NCI-H446 treated with DMSO at 0.1 percent for 48 hours (cell line): ENCODE results near the gene FAM180A.
"Not testable (repeated sequence)": the region's sequence is repeated elsewhere in the genome, so short reads cannot be mapped to it uniquely, and the experiment has no call there.

Experiments used
- DNase-seq: peaks from one replicate; lab custom pipeline; 2025; lab: John Stamatoyannopoulos, UW

Gene FAM180A

GRCh38 chr7:135713836-135714470 is 34.7 kb downstream of the FAM180A start:
- DNase-seq = no peak

GRCh38 chr7:135712796-135713195 is 35.8 kb downstream of the FAM180A start:
- DNase-seq = no peak

- DNase-seq = peak; percentile 14
These were observed 36.3 kb downstream of the FAM180A start for GRCh38 chr7:135712182-135712782.

- no peak for DNase-seq
These were observed 37.5 kb downstream of the FAM180A start for GRCh38 chr7:135711139-135711469.

DNA sequence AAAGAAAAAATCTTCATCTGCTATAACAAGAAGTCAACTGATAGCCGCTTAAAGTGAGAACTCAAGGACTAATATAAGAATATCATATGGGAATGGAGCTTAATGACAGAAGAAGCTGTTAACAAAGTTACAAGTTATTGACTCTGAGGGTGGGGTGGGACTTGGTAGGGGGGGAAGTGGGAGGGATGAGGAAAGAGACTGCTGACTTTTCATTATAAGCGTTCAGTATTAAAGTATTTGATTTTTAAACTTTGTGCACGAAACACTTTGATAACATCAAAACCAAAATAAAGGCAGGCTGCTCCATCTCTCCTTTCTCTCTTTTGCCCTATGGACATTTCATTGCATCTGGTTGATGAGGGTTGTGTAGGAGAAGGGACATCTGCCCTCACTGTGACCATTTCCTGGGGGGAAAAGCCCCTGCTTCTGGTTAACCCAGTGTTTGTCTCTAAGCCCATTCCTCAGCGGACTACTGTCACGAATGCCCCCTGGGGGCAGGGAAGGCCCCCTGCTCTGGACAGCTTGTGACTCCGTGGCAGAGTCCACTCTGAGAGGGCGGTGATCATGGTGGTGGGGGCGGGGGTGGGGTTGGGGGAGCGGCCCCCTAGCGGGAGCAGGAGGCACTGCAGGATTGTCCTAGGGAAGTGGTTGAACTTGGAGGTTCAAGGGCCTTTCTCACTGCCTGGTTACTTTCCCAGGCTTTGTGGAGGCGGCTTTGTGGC is 38.0 kb downstream of the FAM180A start:
- DNase-seq = no peak

GRCh38 chr7:135709508-135709907 is 39.1 kb downstream of the FAM180A start:
- no peak for DNase-seq

DNA sequence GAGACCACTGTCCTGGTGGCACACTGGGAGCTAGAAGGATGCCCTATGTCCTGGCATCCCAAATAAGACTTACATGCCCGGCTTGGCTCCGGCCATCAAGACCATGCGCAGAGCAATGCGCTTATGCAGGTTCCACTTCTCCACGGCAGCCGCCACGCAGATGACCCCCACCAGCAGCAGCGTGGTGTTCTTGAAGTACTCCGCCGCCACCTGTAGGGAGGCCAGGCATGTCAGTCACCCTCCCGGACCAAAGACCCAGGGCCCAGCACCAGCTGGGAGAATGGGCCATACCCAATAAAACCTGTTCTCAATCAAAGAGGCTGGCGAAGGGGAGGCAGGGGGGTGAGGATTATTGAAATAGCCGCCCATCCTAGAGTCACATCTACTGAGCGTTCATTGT is 40.6 kb downstream of the FAM180A start:
- DNase-seq = no peak

DNA sequence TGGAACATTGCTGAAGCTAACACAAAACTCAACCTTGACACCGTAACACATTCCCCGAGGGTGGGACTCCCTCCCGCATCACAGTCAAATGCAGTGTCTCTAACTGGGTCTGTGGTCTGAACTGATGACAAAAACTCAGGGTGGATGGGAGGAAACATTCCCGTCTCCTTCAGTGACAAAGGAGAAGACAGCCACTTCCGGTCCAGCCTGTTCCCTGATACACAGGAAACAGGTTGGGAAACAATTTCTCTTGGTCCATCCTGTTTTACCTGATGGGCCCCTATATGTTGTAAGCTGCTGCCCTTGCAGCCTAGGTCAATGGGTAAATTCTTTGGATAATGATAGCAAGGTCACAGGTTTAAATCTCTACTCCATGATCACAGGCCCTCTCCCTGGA is 41.0 kb downstream of the FAM180A start:
- DNase-seq = no peak

DNA sequence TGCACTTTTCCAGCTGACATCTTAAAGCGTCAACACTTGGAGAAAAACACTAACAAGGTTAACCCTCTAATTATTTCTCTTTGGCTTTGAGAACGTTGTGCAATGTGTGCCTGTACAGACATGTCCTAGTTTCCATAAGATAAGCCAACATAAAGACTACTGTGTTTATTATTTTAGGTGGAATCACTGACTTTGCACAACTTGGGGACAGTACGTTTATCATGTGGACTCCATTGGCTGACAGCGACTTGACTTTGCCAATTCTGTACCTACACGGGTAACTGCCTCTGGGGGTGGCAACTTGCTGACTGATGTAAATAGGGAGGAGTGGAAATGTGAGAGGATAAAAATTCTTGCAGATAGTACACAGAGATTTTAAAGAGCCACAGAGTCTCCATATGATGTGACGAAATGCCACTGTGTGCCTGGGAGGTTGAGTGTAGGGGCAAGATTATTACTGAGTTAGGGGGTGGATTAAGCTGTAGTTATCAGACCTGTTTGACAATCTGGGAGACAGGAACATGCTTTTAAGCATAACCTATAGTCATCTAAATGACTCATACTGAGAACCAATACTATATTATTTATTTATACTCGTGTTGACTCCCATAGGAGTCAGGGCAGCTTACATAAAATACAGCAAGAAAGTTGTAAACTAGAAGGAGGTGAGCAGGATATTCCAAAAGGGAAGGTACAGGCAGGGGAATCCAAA is 41.6 kb downstream of the FAM180A start:
- DNase-seq = no peak

- DNase-seq = no peak
These were observed 42.4 kb downstream of the FAM180A start for GRCh38 chr7:135706038-135706742.

DNA sequence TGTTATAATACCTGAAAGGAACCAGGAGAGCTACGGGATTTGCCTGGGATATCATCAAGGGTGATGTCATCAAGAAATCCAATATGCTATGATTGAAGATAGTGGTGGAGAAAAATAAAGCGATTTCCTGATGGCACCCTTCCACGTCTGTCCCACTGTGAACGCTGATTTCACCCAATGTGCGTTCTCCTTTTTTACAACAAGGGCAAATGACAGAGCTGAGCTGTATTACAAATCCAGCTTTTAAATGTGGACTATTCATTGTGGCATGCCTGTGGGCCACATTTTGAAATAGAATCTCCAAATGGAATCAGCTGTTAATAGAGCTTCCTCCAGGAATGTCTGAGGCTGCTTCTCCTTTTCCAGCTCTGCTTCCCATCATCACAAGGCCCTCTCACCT is 43.9 kb downstream of the FAM180A start:
- no peak for DNase-seq

DNA sequence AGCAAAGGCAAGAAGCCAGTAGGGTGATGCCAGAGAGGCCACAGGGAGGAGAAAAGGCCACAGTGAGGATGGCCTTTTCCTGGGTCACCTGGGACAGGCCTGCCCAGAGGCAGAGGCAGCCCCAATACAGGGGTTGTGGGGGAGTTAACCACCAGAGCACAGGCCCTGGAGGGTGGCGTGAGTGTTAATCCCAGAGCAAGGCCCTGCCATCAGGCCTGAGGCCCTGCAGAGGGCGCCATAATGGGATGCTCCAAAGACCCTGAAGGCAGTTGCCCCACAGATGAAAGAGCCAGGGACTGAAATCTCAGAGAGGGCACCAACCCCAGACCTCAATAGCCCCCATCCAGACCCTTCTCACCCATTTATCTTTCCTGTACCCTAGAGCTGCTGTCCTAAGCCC is 44.5 kb downstream of the FAM180A start:
- no peak for DNase-seq

GRCh38 chr7:135697276-135698049 is 51.1 kb downstream of the FAM180A start:
- DNase-seq = no peak

GRCh38 chr7:135693558-135693957 is 55.1 kb downstream of the FAM180A start:
- no peak for DNase-seq

DNA sequence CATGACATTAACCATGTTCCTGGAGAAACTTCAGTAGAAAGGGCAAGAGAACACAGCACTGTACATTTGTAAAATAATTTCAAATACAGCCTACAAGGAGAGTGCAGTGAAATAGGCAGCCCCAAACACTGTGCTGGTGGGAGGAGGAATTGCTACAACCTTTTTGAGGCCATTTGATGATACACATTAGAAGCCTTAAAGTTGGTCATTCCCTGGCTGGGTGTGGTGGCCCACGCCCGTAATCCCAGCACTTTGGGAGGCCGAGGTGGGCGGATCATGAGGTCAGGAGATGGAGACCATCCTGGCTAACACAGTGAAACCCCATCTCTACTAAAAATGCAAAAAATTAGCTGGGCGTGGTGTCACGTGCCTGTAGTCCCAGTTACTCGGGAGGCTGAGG is 56.0 kb downstream of the FAM180A start:
- DNase-seq = not testable (repeated sequence)

- DNase-seq = no peak
These were observed 56.6 kb downstream of the FAM180A start for GRCh38 chr7:135692055-135692454.

- no peak for DNase-seq
These were observed 58.0 kb downstream of the FAM180A start for GRCh38 chr7:135690566-135690965.

DNA sequence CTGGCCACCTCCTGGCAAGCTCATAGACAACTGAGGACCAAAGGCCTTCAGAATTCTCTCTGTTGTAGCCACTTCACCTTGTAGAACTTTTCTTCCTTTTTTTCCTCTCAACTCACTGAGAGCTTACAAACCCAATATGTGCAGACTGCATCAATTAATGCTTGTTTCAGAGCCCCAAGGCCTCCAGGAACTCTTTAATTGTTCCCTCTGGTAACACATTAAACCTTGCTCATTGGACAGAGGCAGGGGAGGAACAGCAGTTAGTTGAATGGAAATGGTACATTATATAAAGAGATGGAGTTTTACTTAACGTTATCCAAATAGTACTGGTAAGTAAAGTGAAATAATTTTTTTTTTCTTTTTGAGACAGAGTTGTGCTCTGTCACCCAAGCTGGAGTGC is 61.1 kb downstream of the FAM180A start:
- no peak for DNase-seq

DNA sequence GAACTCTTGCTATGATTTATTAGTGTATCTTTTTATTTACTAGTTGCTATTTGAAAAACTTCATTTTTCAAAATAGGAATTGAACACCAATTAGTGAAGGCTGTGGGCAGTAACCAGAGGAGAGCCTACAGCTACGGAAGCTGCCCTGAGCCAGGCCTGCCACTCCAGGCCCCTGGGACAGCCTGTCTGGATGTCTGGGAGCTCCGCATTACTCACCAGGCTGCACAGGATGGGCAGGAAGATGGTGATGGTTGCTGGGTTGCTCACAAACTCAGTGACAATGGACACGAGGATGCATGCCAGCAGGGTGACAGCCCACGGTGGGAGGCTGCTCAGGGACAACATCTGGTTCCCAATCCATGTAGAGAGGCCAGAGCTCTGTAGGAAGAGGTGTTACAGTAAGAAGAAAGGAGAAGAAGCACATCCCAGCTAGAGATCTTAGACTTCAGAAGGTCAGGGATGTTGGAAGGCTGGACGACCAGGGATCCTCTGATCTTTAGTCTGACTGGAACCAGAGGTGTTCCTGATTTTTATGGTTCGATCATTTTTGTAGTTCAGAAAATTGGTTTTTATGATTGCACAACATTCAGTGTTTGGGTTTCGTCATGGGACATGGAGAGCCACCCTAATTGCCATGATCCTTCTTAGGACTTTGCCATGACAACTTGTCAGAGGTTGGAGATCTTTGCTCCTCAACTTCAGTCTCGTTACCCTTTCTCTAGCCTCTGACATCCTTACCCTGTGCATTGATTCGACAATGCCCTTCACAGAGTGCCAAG is 63.1 kb downstream of the FAM180A start:
- no peak for DNase-seq

DNA sequence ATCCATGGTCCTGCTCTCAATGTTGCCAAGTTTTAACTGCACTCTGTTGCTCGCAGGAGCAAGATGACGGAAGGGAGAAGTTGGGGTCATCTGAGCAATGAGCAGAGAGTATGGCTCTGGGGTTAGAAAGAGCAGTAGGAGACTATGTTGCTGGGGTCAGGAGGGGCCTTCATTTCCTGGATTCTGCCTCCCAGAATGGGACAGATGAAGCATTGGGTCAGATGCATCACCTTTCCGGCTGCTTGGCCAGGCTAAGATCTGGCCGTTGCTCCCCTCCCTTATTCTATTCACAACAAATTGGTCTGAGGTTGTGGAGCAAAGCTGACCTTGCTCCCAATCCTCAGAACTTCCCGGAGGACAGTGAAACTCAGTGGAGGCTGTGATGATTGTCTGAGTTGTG is 63.9 kb downstream of the FAM180A start:
- no peak for DNase-seq

GRCh38 chr7:135684136-135684535 is 64.5 kb downstream of the FAM180A start:
- no peak for DNase-seq
